ENCODE measurements around the gene GAS7.

DNA sequence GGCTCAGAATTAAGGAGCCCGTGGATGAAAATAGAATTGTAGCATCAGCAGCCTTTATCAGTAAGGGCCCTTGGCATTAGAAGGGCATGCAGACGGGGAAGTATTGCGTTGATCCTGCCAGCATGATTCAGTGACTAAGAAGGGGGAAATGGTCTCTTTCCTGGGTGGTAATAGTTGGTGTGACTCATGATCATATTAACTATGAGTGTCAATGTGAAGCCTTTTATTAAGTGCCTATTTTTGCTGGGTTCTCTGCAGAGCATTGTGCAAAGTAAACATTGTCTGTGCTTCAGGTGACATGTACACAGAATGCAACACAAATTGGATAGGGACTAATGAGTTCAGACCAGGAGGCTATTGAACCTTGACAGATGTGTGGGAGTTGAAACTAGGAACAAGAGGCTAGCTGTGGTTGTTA is 317.8 kb downstream of the GAS7 start:
- TF ChIP-seq, protein P1, sequence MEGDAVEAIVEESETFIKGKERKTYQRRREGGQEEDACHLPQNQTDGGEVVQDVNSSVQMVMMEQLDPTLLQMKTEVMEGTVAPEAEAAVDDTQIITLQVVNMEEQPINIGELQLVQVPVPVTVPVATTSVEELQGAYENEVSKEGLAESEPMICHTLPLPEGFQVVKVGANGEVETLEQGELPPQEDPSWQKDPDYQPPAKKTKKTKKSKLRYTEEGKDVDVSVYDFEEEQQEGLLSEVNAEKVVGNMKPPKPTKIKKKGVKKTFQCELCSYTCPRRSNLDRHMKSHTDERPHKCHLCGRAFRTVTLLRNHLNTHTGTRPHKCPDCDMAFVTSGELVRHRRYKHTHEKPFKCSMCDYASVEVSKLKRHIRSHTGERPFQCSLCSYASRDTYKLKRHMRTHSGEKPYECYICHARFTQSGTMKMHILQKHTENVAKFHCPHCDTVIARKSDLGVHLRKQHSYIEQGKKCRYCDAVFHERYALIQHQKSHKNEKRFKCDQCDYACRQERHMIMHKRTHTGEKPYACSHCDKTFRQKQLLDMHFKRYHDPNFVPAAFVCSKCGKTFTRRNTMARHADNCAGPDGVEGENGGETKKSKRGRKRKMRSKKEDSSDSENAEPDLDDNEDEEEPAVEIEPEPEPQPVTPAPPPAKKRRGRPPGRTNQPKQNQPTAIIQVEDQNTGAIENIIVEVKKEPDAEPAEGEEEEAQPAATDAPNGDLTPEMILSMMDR (IDR thresholded peaks at IDR 0.05): no peak
- no peak for TF ChIP-seq POLR2A (IDR thresholded peaks at IDR 0.05)
